Eye (tissue), 1 donor: ENCODE data around the gene ERF.

Experiments
- DNase-seq: peaks from one replicate; pipeline ENCODE4 v3.0.0-alpha.2; 2015

ERF gene

GRCh38 chr19:42208612-42209011 is 46.3 kb downstream of the ERF start:
- DNase-seq, result no peak

- no peak for DNase-seq
These were observed 47.1 kb downstream of the ERF start for GRCh38 chr19:42207767-42208271.

- no peak for DNase-seq
These were observed 47.8 kb downstream of the ERF start for GRCh38 chr19:42206871-42207755.

- no peak for DNase-seq
These were observed 50.3 kb downstream of the ERF start for GRCh38 chr19:42204664-42205063.

- DNase-seq, result no peak
These were observed 51.2 kb downstream of the ERF start for GRCh38 chr19:42203700-42204099.

GRCh38 chr19:42202290-42202880 is 52.5 kb downstream of the ERF start:
- no peak for DNase-seq

GRCh38 chr19:42201489-42202289 is 53.2 kb downstream of the ERF start:
- no peak for DNase-seq

- DNase-seq, result no peak
These were observed 54.7 kb downstream of the ERF start for GRCh38 chr19:42200116-42200715.

GRCh38 chr19:42199440-42200115 is 55.4 kb downstream of the ERF start:
- no peak for DNase-seq

- no peak for DNase-seq
These were observed 56.1 kb downstream of the ERF start for GRCh38 chr19:42198676-42199439.
